Vagina (tissue), 2 donors: ENCODE measurements around the gene TMEM234. TPM values are rescaled to one million over a fixed set of nuclear protein-coding genes. Genes with fewer than 3 reads are reported as not detected.

ENCODE experiments used
- DNase-seq, 2 donors: peaks; one replicate each; pipeline ENCODE4 v3.0.0-alpha.2; 2017; ENCODE audit errors: extremely low spot score in 2 of 2
- H3K27ac ChIP-seq: fragments of 200-600 bp; sonication (generic); one replicate; pipeline ENCODE4 v1.5.1; 2019
- H3K27me3 ChIP-seq: fragments of 200-600 bp; sonication (generic); one replicate; pipeline ENCODE4 v1.5.1; 2019
- H3K36me3 ChIP-seq, 2 donors: fragments of 200-600 bp; sonication (generic); one replicate each; pipeline ENCODE4 v1.5.1; 2017 to 2019
- H3K4me1 ChIP-seq: fragments of 200-600 bp; sonication (generic); one replicate; pipeline ENCODE4 v1.5.1; 2019
- H3K4me3 ChIP-seq, 2 donors: fragments of 200-600 bp; sonication (generic); 1 replicate in 1 of 2; 2 replicates in 1 of 2; pipeline ENCODE4 v1.5.1; 2016 to 2019
- H3K9me3 ChIP-seq: fragments of 200-600 bp; sonication (generic); one replicate; pipeline ENCODE4 v1.5.1; 2019
- CTCF ChIP-seq, 3 experiments: fragments of 450-650 bp in 2 of 3; fragments of 200-600 bp in 1 of 3; sonication (generic) in 1 of 3; IDR thresholded peaks; one replicate each; pipeline ENCODE4 v1.5.1; 2017 to 2019; ENCODE audit warnings: antibody characterized with exemption in 3 of 3, mild to moderate bottlenecking in 2 of 3, moderate library complexity in 2 of 3
- POLR2A ChIP-seq, 2 donors: fragments of 450-650 bp; IDR thresholded peaks; one replicate each; pipeline ENCODE4 v1.6.1; 2017; ENCODE audit warnings: antibody characterized with exemption in 2 of 2, mild to moderate bottlenecking in 2 of 2, moderate library complexity in 2 of 2
- POLR2AphosphoS5 ChIP-seq, 2 donors: sonication (generic); formaldehyde crosslinking; IDR thresholded peaks; one replicate each; pipeline ENCODE4 v1.9.0; 2017; ENCODE audit warnings: antibody characterized with exemption in 2 of 2, mild to moderate bottlenecking in 2 of 2, low read depth in 1 of 2; ENCODE audit not compliant: insufficient read depth in 1 of 2
- intact Hi-C: fragments of 100-400 bp; cut with DNase I; formaldehyde crosslinking; loops from one replicate; pipeline ENCODE4 v1.15.1; 2023
- total RNA-seq: library from RNA; depleted of rRNA; stranded (reverse); fragments of >200 nt; gene quantifications from one replicate; pipeline ENCODE4 v1.2.3, GENCODE V29; 2016

TMEM234 gene
- total RNA-seq, 1 donor from 2014 or later = 8.3 TPM

DNA sequence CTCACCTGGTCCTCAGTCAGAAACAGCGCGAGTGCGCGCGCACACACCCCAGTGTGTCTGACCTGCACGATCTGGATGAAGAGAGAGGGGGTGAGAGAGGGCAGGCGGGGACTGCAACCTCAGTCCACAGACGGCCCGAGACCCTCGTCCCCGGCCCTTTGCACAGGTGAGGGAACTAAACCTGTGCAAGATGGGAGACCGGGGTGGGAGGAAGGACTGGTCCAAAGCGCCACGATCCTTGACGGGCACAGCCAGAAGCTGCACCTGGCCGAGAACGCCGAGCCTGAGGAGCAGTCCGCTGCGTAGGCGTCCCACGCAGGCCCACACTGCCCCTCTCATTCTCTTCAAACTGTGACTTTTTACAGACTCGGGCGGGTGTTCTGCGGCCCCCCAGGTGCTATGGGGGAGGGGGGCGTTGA is 17.2 kb downstream of the TMEM234 start:
- no peaks in the 10 kb centered on the region for H3K9me3 ChIP-seq
- H3K36me3 ChIP-seq = no peaks in the 10 kb centered on the region
- H3K27ac ChIP-seq = peak overlapping the region; percentile 40
- peak overlapping the region; percentile 62 to 73 for H3K4me3 ChIP-seq
- TF ChIP-seq CTCF (IDR thresholded peaks at IDR 0.05) = no peak
- TF ChIP-seq POLR2AphosphoS5 (IDR thresholded peaks at IDR 0.05; ENCODE audit: insufficient read depth in 1 of 2, low read depth in 1 of 2) = no peak
- TF ChIP-seq POLR2A (IDR thresholded peaks at IDR 0.05) = no peak
- H3K27me3 ChIP-seq = no peaks in the 10 kb centered on the region
- intact Hi-C loops = no loop called here
- peaks cover 32% of the 10 kb centered on the region for H3K4me1 ChIP-seq
- no peak for DNase-seq

DNA sequence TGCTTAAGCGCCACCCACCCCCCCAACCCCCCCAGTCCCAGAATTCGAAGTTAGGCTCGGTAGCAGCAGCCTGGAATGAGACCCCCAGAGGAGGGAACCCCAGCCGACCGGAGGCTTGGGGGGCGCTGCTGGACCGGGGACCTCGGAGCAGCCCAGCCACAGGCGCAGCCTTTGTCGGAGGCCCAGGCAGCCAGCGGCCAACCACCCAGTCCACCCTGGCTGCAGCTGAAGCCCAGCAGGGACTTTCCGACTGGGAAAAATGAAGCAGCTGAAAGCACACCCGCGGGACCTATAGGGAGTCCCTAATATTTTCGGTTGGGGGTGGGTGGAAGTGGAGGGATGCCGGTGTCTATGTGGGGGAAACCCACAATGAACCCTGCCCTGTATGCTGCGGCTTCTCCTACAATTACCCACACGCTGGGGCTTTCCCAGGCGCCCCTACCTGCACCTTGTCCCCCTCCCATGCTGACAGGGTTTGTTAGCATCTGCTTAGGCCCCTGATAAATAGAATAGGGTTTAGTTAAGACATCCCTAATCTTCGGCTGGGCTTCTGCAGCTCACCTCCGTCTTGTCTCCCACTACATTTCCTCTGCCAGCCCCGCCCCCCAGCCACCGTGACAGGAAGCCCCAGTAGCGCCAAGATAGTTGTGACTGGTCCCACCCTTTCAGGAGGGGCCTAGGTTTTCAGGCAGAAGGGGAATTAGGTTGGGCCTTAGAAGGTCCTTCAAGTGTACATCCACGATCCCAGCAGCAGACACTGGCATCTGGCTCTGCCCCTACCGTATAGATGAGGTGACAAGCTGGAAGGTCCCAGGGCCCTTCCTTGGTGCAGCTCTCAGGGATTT is 20.9 kb downstream of the TMEM234 start:
- Histone ChIP-seq H3K4me3 (peak overlapping the region; percentile 49 to 77), H3K4me1 (peaks cover 35% of the 10 kb centered on the region), H3K27ac (peak overlapping the region; percentile 77), H3K36me3 (peaks cover 0 to 18% of the 10 kb centered on the region in 2 donors), H3K27me3 (no peaks in the 10 kb centered on the region), H3K9me3 (no peaks in the 10 kb centered on the region)
- no peak for DNase-seq
- intact Hi-C loops = loop anchor here (2.0 kb wide), 1 partner anchor 40 kb away; no protein-coding TSS in a partner anchor
- TF ChIP-seq POLR2AphosphoS5 (IDR thresholded peaks at IDR 0.05; ENCODE audit: insufficient read depth in 1 of 2, low read depth in 1 of 2) (peak in 1 of 2 donors; percentile 17), CTCF (IDR thresholded peaks at IDR 0.05) (no peak), POLR2A (IDR thresholded peaks at IDR 0.05) (no peak)

- no peaks in the 10 kb centered on the region for H3K27me3 ChIP-seq
- peaks cover 0 to 25% of the 10 kb centered on the region in 2 donors for H3K36me3 ChIP-seq
- no peak for DNase-seq
- H3K4me3 ChIP-seq = peak within 1 kb of the TSS; percentile 49 to 77
- peak within 1 kb of the TSS; percentile 77 for H3K27ac ChIP-seq
- no peaks in the 10 kb centered on the region for H3K9me3 ChIP-seq
- H3K4me1 ChIP-seq = peaks cover 28% of the 10 kb centered on the region
- intact Hi-C loops = loop anchor here (2.0 kb wide), 1 partner anchor 40 kb away; no protein-coding TSS in a partner anchor
- no peak for TF ChIP-seq POLR2A (IDR thresholded peaks at IDR 0.05)
- peak; percentile 13 to 83 for TF ChIP-seq POLR2AphosphoS5 (IDR thresholded peaks at IDR 0.05; ENCODE audit: insufficient read depth in 1 of 2, low read depth in 1 of 2)
- no peak for TF ChIP-seq CTCF (IDR thresholded peaks at IDR 0.05)
Observed at GRCh38 chr1:32200226-32201010, 21.7 kb downstream of the TMEM234 start, which contains the start of gene CCDC28B. CCDC28B (plus strand) TSS chr1:32200595; CDS start chr1:32201936, 1,341 bp downstream.

GRCh38 chr1:32199717-32200072 is 22.5 kb downstream of the TMEM234 start:
- DNase-seq = no peak
- Histone ChIP-seq H3K36me3 (peaks cover 0 to 32% of the 10 kb centered on the region in 2 donors), H3K9me3 (no peaks in the 10 kb centered on the region), H3K27me3 (no peaks in the 10 kb centered on the region), H3K4me3 (peak overlapping the region; percentile 49 to 77), H3K4me1 (peaks cover 23% of the 10 kb centered on the region), H3K27ac (peak overlapping the region; percentile 77)
- intact Hi-C loops = loop anchor here (2.0 kb wide), 1 partner anchor 41 kb away; no protein-coding TSS in a partner anchor
- TF ChIP-seq CTCF (IDR thresholded peaks at IDR 0.05) = no peak
- TF ChIP-seq POLR2AphosphoS5 (IDR thresholded peaks at IDR 0.05; ENCODE audit: insufficient read depth in 1 of 2, low read depth in 1 of 2) = no peak
- no peak for TF ChIP-seq POLR2A (IDR thresholded peaks at IDR 0.05)
